AG09319 (cell line): Measurements from ENCODE around the gene CASP12.

Experiments used
- DNase-seq: peaks from one replicate; pipeline ENCODE4 v3.0.0-alpha.2; 2010; ENCODE audit warnings: low read depth; ENCODE audit errors: extremely low read depth
- TF ChIP-seq, protein P1 (sequence below): IDR thresholded peaks from 2 replicates; pipeline ENCODE4 v1.5.1; 2011; ENCODE audit warnings: low read depth, mild to moderate bottlenecking, inconsistent platforms, low read length, moderate library complexity

Gene CASP12

DNA sequence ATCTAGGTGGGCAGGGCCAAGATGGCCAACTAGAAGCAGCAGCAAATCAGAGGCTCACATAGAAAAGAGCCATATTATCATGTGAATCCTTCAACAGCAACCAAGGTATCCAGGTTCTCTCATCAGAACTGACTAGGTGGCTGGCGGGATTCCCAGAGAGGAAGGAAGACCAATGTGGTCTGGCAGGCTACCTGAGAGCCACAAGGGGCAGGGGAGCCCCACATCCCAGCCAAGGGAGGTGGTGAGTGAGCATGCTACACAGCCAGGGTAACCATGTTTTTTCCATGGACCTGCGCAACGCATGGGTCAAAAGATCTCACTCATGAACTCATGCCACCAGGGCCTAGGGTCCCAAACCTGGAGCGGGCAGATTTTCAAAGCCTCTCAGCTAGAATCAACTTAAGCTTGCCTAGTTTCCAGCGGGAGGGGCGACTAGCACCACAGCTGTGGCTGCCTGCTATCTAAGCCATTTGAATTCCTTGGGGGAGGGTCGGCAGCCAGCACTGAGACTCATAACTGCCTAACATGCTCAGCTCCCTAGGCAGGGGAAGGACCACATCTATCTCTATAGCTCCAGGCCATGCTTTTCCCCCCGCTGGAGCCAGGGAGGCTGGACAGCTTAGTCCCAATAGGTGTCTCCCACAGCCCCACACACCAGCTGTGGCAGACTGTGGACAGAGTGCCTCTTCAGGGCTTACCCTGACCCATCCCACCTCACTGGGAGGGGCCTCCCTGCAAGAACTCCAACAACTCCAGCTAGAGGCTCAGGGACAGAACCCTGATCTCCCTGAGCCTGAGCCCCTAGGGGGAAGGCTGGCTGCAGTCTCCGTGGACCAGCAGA, 28.7 kb upstream of the CASP12 start:
- DNase-seq: no peak
- TF ChIP-seq, protein P1, sequence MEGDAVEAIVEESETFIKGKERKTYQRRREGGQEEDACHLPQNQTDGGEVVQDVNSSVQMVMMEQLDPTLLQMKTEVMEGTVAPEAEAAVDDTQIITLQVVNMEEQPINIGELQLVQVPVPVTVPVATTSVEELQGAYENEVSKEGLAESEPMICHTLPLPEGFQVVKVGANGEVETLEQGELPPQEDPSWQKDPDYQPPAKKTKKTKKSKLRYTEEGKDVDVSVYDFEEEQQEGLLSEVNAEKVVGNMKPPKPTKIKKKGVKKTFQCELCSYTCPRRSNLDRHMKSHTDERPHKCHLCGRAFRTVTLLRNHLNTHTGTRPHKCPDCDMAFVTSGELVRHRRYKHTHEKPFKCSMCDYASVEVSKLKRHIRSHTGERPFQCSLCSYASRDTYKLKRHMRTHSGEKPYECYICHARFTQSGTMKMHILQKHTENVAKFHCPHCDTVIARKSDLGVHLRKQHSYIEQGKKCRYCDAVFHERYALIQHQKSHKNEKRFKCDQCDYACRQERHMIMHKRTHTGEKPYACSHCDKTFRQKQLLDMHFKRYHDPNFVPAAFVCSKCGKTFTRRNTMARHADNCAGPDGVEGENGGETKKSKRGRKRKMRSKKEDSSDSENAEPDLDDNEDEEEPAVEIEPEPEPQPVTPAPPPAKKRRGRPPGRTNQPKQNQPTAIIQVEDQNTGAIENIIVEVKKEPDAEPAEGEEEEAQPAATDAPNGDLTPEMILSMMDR: no peak

- TF ChIP-seq, protein P1: no peak
- DNase-seq: no peak
Measured at GRCh38 chr11:104925850-104926249, 27.6 kb upstream of the CASP12 start.

DNA sequence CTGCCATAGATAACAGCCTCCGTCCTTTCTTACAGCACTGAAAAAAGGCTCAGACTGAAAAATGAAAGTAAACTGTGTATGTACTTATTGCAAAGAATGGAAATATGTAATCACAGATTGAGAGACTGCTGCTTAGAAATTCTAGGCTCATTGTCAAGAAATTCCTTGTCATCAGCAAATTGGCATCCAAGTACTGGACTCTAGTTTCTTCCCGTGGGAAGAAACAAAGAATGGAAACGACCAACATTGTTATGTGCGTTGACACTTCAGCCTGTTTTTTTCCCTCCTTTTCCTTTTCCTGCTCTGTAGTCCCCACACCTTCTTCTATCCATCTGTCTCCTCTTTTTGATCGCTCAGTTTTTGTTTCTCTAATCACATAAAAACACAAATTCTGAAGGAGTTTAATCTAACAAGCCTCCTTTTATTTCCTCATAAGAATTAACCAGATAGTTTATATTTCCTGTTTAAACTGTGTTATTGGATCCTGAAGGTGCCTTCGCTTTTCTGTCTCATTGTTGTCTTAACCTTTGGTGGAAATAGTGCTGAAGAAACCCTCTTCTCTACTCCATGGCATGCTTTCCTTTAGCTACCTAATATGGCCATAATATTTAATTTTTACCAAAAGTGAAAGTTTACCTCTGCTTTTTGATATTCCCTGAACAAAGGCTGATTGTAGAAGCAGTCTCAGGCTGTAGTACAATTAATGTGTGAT, 20.0 kb upstream of the CASP12 start:
- DNase-seq: peak; percentile 67

DNA sequence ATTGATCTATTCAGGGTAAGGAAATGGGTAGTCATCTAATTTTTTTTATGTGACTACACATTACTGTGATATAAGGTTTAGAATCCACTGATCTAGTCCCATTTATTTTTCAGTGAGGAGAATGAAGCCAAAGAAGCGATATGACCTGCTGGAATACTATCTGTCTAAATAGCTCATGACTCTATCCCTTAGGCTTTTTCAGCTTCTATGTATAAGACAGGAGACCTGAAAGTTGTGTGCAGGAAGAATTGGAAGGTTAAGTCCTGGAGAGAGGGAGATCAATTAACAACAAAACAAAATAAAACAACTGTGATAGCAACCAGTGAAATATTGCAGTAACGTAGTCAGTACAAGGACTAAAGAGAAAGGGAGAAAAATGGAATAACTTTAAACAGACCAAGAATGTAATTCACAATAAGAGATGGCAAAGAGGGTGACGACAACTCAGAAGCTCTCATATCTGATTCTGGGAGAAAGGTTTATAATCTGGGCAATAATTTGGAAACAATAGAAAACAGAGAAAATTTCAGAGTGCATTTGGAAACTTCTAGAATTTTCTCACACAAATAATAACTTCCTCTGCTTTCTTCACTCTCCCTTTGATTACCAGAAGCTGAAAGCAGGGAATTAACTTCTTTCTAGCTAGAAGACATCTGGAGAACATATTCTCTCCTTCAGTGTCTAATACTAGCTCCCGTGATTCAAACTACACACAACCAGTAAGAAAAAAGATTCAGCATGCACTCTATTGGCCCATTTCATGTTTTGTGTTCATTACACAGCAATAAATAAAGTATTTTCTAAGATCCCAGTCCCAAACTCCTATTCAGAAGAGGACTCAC, 19.2 kb upstream of the CASP12 start:
- DNase-seq: no peak
- TF ChIP-seq, protein P1: no peak

More for the DNA sequence above, 20.0 kb upstream of the CASP12 start:
- TF ChIP-seq, protein P1: no peak

DNA sequence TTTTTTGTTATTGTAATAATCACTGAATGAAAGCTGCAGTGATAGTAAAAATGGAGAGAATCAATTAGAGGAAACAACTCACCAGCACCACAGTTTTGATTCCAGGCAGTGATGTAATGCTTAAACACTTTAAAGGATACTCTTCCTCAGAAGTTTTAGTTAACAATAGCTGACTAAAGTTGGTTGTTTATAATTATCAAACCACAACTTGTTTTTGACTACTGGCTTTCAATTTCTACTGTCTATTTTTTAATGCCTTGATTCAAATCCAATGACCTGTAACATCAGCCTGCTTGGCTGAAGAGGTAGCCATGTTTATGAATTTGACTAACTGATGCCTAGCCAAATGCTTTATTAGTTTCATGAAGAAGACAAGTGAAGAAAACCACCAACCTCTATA, 18.2 kb upstream of the CASP12 start:
- no peak for DNase-seq
- TF ChIP-seq, protein P1: no peak

- TF ChIP-seq, protein P1: no peak
- no peak for DNase-seq
Measured at GRCh38 chr11:104912102-104912501, 13.8 kb upstream of the CASP12 start.
